NB4 (cell line): Measurements from ENCODE around the gene ACTMAP.

Experiments used
- DNase-seq: peaks from one replicate; pipeline ENCODE4 v3.0.0; 2010; ENCODE audit warnings: low read depth
- H3K4me3 ChIP-seq: one replicate; pipeline ENCODE4 v1.5.1; 2011; ENCODE audit warnings: mild to moderate bottlenecking, low read depth, low read length, moderate library complexity
- MAX ChIP-seq: IDR thresholded peaks from 2 replicates; pipeline ENCODE4 v1.6.1; 2011; ENCODE audit warnings: low read depth, low read length
- MYC ChIP-seq: IDR thresholded peaks from 2 replicates; pipeline ENCODE4 v1.6.1; 2011; ENCODE audit warnings: low read depth, low read length
- POLR2A ChIP-seq: IDR thresholded peaks from 2 replicates; pipeline ENCODE4 v1.6.1; 2011; ENCODE audit warnings: mild to moderate bottlenecking; ENCODE audit not compliant: insufficient read length; ENCODE audit errors: extremely low read depth
- TF ChIP-seq, protein P1 (sequence below): IDR thresholded peaks from one replicate; pipeline ENCODE4 v1.5.1; 2012; ENCODE audit warnings: low read depth, low read length

Gene ACTMAP

DNA sequence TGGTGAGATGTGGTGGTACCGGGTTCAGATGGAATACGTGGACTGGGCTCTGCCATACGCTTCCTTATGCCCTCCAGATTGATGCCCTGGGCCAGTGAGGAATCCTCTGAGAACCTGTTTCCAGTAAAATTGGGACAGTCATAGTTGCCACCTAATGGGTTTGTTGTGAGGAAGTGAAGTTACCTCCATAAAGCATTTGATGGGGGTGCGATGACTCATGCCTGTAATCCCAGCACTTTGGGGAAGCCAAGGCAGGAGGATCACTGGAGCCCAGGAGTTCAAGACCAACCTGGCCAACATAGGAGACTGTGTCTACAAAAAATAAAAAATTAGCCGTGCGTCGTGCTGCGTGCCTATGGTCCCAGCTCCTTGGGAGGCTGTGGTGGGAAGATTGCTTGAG, 5.5 kb upstream of the ACTMAP start:
- peak overlapping the region; percentile 17 for H3K4me3 ChIP-seq
- no peak for TF ChIP-seq MYC
- TF ChIP-seq MAX: no peak
- no peak for TF ChIP-seq POLR2A
- TF ChIP-seq, protein P1, sequence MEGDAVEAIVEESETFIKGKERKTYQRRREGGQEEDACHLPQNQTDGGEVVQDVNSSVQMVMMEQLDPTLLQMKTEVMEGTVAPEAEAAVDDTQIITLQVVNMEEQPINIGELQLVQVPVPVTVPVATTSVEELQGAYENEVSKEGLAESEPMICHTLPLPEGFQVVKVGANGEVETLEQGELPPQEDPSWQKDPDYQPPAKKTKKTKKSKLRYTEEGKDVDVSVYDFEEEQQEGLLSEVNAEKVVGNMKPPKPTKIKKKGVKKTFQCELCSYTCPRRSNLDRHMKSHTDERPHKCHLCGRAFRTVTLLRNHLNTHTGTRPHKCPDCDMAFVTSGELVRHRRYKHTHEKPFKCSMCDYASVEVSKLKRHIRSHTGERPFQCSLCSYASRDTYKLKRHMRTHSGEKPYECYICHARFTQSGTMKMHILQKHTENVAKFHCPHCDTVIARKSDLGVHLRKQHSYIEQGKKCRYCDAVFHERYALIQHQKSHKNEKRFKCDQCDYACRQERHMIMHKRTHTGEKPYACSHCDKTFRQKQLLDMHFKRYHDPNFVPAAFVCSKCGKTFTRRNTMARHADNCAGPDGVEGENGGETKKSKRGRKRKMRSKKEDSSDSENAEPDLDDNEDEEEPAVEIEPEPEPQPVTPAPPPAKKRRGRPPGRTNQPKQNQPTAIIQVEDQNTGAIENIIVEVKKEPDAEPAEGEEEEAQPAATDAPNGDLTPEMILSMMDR: no peak
- no peak for DNase-seq

DNA sequence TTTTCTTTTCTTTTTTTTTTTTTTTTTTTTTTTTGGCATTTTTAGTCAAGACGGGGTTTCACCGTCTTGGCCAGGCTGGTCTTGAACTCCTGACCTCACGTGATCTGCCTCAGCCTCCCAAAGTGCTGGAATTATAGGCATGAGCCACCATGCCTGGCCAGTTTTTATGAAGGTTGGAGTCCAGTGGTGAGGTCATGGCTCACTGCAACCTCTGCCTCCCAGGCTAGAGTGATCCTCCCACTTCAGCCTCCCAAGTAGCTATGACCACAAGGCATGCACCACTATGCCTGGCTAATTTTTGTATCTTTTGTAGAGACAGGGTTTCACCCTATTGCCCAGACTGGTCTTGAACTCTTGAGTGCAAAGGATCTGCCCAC, 5.0 kb upstream of the ACTMAP start:
- DNase-seq: no peak
- TF ChIP-seq, protein P1: no peak
- no peak for TF ChIP-seq MYC
- no peak for TF ChIP-seq POLR2A
- no peak for TF ChIP-seq MAX
- H3K4me3 ChIP-seq: peak overlapping the region; percentile 17

GRCh38 chr19:40754611-40755247, 4.5 kb upstream of the ACTMAP start:
- H3K4me3 ChIP-seq: peak overlapping the region; percentile 48
- peak; percentile 48 for DNase-seq
- TF ChIP-seq POLR2A (no peak), MYC (no peak), MAX (no peak)
- TF ChIP-seq, protein P1: no peak

GRCh38 chr19:40752257-40752781, 2.0 kb upstream of the ACTMAP start:
- TF ChIP-seq MAX: no peak
- no peak for TF ChIP-seq MYC
- TF ChIP-seq POLR2A: no peak
- TF ChIP-seq, protein P1: no peak
- DNase-seq: peak; percentile 37
- peak overlapping the region; percentile 85 for H3K4me3 ChIP-seq

- peak; percentile 94 for DNase-seq
- TF ChIP-seq MYC (peak; percentile 85), MAX (peak; percentile 74), POLR2A (peak; percentile 59)
- TF ChIP-seq, protein P1: no peak
- H3K4me3 ChIP-seq: peak within 1 kb of the TSS; percentile 88
Measured at GRCh38 chr19:40750874-40751537, 729 bp upstream of the ACTMAP start, which contains the start of gene SNRPA. SNRPA (plus strand) TSS chr19:40751203; CDS start chr19:40751409, 206 bp downstream.
